OCI-LY1 (cell line): ENCODE results near the gene FIZ1.
A peak's percentile ranks its signal among the peaks of the same experiment; 100 is the strongest.

ENCODE experiments used
- H2AFZ ChIP-seq: fragments of 200-600 bp; sonication (generic), shearing (Covaris generic); 2 replicates; pipeline ENCODE4 v1.6.0; 2014; ENCODE audit warnings: antibody characterized with exemption, mild to moderate bottlenecking, low read length
- H3F3A ChIP-seq: fragments of 200-600 bp; sonication (generic), shearing (Covaris generic); 2 replicates; pipeline ENCODE4 v1.6.0; 2014; ENCODE audit warnings: mild to moderate bottlenecking, antibody characterized with exemption, low read length, moderate library complexity; ENCODE audit not compliant: insufficient read depth
- H3K27ac ChIP-seq: fragments of 200-600 bp; sonication (generic); 2 replicates; pipeline ENCODE4 v1.5.1; 2014; ENCODE audit warnings: low read length, mixed run types, mild to moderate bottlenecking, low read depth; ENCODE audit not compliant: poor library complexity, severe bottlenecking
- H3K27me3 ChIP-seq: fragments of 200-600 bp; sonication (generic); 2 replicates; pipeline ENCODE4 v1.6.0; 2014; ENCODE audit warnings: antibody characterized with exemption, mild to moderate bottlenecking, low read length, moderate library complexity; ENCODE audit not compliant: insufficient read depth
- H3K36me3 ChIP-seq: fragments of 200-600 bp; sonication (generic); 2 replicates; pipeline ENCODE4 v1.6.1; 2014; ENCODE audit warnings: mild to moderate bottlenecking, antibody characterized with exemption, low read length, moderate library complexity, mixed read lengths; ENCODE audit not compliant: insufficient read depth
- H3K4me1 ChIP-seq: fragments of 200-600 bp; sonication (generic); 2 replicates; pipeline ENCODE4 v1.5.1; 2014; ENCODE audit warnings: mild to moderate bottlenecking, low read length, moderate library complexity; ENCODE audit not compliant: insufficient read depth, severe bottlenecking
- H3K4me2 ChIP-seq: fragments of 200-600 bp; sonication (generic), shearing (Covaris generic); 2 replicates; pipeline ENCODE4 v1.6.1; 2014; ENCODE audit warnings: low read length
- H3K4me3 ChIP-seq: fragments of 200-600 bp; sonication (generic); 2 replicates; pipeline ENCODE4 v1.5.1; 2014; ENCODE audit warnings: low read length, low read depth, mild to moderate bottlenecking, mixed read lengths; ENCODE audit not compliant: poor library complexity, severe bottlenecking
- H3K79me2 ChIP-seq: fragments of 200-600 bp; shearing (Covaris generic); 2 replicates; pipeline ENCODE4 v1.6.1; 2016; ENCODE audit warnings: mixed run types, low read length, mixed read lengths; ENCODE audit not compliant: insufficient read depth
- H3K9ac ChIP-seq: fragments of 200-600 bp; sonication (generic), shearing (Covaris generic); 2 replicates; pipeline ENCODE4 v1.6.1; 2014; ENCODE audit warnings: mild to moderate bottlenecking, low read length, mixed read lengths
- H3K9me2 ChIP-seq: fragments of 200-600 bp; sonication (generic), shearing (Covaris generic); 2 replicates; pipeline ENCODE4 v1.6.1; 2014; ENCODE audit warnings: low read depth, mild to moderate bottlenecking, low read length, mixed read lengths
- H3K9me3 ChIP-seq: fragments of 200-600 bp; shearing (Covaris generic); 2 replicates; pipeline ENCODE4 v1.6.1; 2014; ENCODE audit warnings: low read length, mixed read lengths
- H4K20me1 ChIP-seq: fragments of 200-600 bp; sonication (generic), shearing (Covaris generic); 2 replicates; pipeline ENCODE4 v1.6.0; 2016; ENCODE audit warnings: mild to moderate bottlenecking, low read length; ENCODE audit not compliant: insufficient read depth
- CTCF ChIP-seq: fragments of 200-600 bp; sonication (generic), shearing (Covaris generic); IDR thresholded peaks from 2 replicates; pipeline ENCODE4 v1.5.1; 2017; ENCODE audit warnings: mild to moderate bottlenecking, antibody characterized with exemption, low read length, moderate library complexity, mixed read lengths
- EZH2 ChIP-seq: fragments of 200-600 bp; sonication (generic), shearing (Covaris generic); IDR thresholded peaks from 2 replicates; pipeline ENCODE4 v1.8.0; 2017; ENCODE audit warnings: borderline replicate concordance, mixed run types, mild to moderate bottlenecking, antibody characterized with exemption, low read length, moderate library complexity, mixed read lengths

FIZ1 gene

DNA sequence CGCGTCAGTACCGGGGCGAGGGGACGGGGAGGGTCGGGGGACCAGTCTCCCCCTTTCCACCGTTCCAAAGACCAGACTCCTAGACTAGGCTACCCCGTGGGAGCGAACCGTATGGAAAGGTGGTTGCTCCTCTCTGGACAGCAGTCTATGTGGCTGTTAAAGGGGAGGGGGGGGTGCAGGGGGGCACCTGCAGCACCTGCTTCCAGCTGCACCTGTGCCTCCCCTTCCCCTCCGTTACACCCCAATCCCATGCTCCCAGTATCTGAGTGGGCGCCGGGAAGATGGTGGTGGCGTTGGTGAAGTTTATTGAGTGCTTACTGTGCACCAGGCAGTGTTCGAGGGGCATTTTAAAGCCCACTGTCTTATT, 1.3 kb upstream of the FIZ1 start:
- H3K4me2 ChIP-seq, result peak overlapping the region; percentile 78
- no peaks in the 10 kb centered on the region for H3K9me2 ChIP-seq
- peaks cover 9% of the 10 kb centered on the region for H3K36me3 ChIP-seq
- peak overlapping the region; percentile 86 for H3K27ac ChIP-seq
- no peaks in the 10 kb centered on the region for H3K27me3 ChIP-seq
- H3K79me2 ChIP-seq, result no peaks in the 10 kb centered on the region
- H3K4me3 ChIP-seq, result peak overlapping the region; percentile 67
- H3K9me3 ChIP-seq, result no peaks in the 10 kb centered on the region
- peaks cover 17% of the 10 kb centered on the region for H3K4me1 ChIP-seq
- no peaks in the 10 kb centered on the region; the same call in 1 of the 2 replicates for H3F3A ChIP-seq
- TF ChIP-seq CTCF, result no peak
- no peak for TF ChIP-seq EZH2
- H4K20me1 ChIP-seq, result no peaks in the 10 kb centered on the region
- H2AFZ ChIP-seq, result no peak overlapping the region
- H3K9ac ChIP-seq, result peak overlapping the region; percentile 83

DNA sequence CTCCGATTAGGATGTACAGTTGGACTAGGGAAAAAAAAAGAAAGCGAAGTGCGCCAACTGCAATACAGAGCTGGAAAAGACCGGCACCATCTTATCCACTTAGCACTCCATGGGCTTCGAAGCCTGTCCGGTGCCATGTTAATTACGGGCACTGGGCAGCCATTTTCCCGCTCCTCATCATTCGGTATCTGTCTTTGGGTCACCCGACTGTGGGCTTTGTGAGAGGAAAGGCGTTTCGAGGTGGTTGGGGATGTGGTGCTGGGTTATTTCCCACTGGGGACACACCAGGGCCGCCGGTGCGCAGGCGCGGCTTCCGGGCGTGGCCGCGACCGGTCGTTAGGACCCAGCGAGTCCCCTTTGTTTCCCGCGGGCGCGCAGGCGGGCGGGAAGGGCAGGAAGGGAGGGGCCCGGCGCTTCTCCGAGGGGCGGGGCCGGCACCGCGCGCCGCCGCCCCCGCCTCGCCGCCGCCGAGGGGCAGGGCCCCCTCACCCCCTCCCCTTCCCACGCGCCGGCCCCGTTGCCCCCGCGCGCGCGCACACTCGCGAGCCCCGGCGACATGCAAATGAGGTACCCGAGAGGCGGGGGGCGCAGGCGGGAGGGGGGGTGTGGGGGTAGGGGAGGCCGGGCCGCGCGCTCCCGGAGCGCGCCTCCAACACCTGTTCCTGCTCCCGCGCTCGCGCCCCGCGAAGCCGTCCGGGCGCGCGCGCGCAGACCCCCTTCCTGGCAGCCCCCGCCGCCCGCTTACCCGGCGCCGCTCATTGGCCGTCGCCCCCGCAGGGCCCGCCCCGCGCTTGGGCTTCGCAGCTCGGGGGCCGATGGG, 735 bp upstream of the FIZ1 start, which contains the start of gene ZNF524:
ZNF524 (plus strand) TSS at position 447 of the 820 bp plus-strand sequence. CDS start 1,825 bp downstream, outside the sequence.
- Histone ChIP-seq H3K36me3 (peaks cover 15% of the 10 kb centered on the region), H3K27ac (peak within 1 kb of the TSS; percentile 93), H3K79me2 (no peaks in the 10 kb centered on the region), H3K4me2 (peak within 1 kb of the TSS; percentile 88), H3K9ac (peak within 1 kb of the TSS; percentile 83), H3K9me2 (no peaks in the 10 kb centered on the region), H3F3A (no peaks in the 10 kb centered on the region; the same call in 1 of the 2 replicates), H3K4me3 (peak within 1 kb of the TSS; percentile 67), H4K20me1 (no peaks in the 10 kb centered on the region), H3K4me1 (peaks cover 17% of the 10 kb centered on the region), H3K9me3 (no peaks in the 10 kb centered on the region), H2AFZ (0 out of 2 replicates have a peak within 1 kb of the TSS, but pooled peaks have one; percentile 31), H3K27me3 (no peaks in the 10 kb centered on the region)
- no peak for TF ChIP-seq CTCF

DNA sequence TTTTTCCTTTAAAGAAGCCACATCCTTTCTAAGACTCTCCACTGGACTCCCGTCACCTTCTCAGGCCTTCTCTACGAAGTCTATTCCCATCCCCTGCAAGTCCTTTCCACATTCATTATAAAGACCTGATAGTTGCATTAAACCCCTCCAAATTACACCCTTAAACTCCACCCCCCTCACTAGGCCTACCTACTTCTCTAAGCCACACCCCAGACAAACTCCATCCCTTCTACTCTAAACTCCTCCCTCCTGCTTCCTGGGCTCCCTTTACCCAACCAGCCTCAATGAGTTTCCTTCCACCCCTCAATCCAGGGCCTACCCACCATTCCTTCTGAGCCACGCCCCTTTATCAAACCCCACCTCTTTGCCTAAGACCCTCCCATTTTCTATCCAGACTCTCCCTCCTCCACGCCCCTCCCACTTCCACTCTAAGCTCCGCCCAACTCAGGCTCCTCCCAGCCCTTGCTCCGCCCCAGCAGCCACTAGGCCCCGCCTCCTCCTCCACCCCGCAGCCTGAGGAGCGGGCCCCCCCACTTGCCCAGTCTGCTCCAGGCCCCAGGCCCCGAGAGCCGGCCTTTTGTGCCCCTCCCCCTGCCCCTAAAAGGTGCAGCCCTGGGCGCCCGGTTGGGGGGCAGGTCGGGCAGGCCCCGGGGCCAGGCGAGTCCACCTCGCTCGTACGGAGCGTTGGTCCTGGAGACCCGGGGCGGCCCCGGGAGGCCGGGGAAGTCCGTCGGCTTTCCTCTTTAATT, 424 bp downstream of the FIZ1 start:
- Histone ChIP-seq H4K20me1 (no peaks in the 10 kb centered on the region), H3K9ac (peak overlapping the region; percentile 83), H3K4me1 (peaks cover 11% of the 10 kb centered on the region), H3K9me3 (no peaks in the 10 kb centered on the region), H3K36me3 (peaks cover 20% of the 10 kb centered on the region), H3K79me2 (no peaks in the 10 kb centered on the region), H3K27me3 (no peaks in the 10 kb centered on the region), H3F3A (no peaks in the 10 kb centered on the region), H2AFZ (no peak overlapping the region), H3K9me2 (no peaks in the 10 kb centered on the region), H3K4me3 (peak overlapping the region; percentile 67), H3K4me2 (peak overlapping the region; percentile 88), H3K27ac (peak overlapping the region; percentile 93)
- no peak for TF ChIP-seq CTCF
